ENCODE measurements around the gene NME4. TPM values are rescaled to one million over a fixed set of nuclear protein-coding genes. Genes with fewer than 3 reads are reported as not detected.
"Not testable (repeated sequence)": the region's sequence is repeated elsewhere in the genome, so short reads cannot be mapped to it uniquely, and the experiment has no call there.

The NME4 gene
- polyA plus RNA-seq (ENCODE audit: insufficient read depth in 1 of 5, insufficient read length in 5 of 5, low replicate concordance in 1 of 5) = 100 to 1,000 TPM; 155 to 247 (median 168) TPM
- long read RNA-seq, donor 1, transcript NME4-201 (5 exons, 995 nt) = major isoform, 107 of 259 reads
- long read RNA-seq, donor 1, transcript NME4-211 (6 exons, 1,193 nt) = minor isoform, 6 of 259 reads
- long read RNA-seq, donor 1, transcript NME4-210 (2 exons, 1,861 nt) = minor isoform, 16 of 259 reads
- long read RNA-seq, donor 1, partial matches to known transcripts = 110 of 259 reads
- long read RNA-seq, donor 1, other reads (novel, unspliced or antisense) = 17 of 259 reads
- long read RNA-seq, donor 2, transcript NME4-201 (5 exons, 995 nt) = major isoform, 48 of 95 reads
- long read RNA-seq, donor 2, transcript NME4-210 (2 exons, 1,861 nt) = minor isoform, 5 of 95 reads
- long read RNA-seq, donor 2, partial matches to known transcripts = 38 of 95 reads
- long read RNA-seq, donor 2, other reads (novel, unspliced or antisense) = 0 of 95 reads
- long read RNA-seq, donor 3, transcript NME4-201 (5 exons, 995 nt) = major isoform, 55 of 84 reads
- long read RNA-seq, donor 3, transcript NME4-210 (2 exons, 1,861 nt) = minor isoform, 9 of 84 reads
- long read RNA-seq, donor 3, partial matches to known transcripts = 18 of 84 reads
- long read RNA-seq, donor 3, other reads (novel, unspliced or antisense) = 0 of 84 reads
- long read RNA-seq, donor 4, transcript NME4-201 (5 exons, 995 nt) = major isoform, 60 of 126 reads
- long read RNA-seq, donor 4, transcript NME4-210 (2 exons, 1,861 nt) = minor isoform, 16 of 126 reads
- long read RNA-seq, donor 4, partial matches to known transcripts = 41 of 126 reads
- long read RNA-seq, donor 4, other reads (novel, unspliced or antisense) = 6 of 126 reads
- long read RNA-seq, donor 5, transcript NME4-210 (2 exons, 1,861 nt) = minor isoform, 17 of 186 reads
- long read RNA-seq, donor 5, transcript NME4-201 (5 exons, 995 nt) = major isoform, 96 of 186 reads
- long read RNA-seq, donor 5, transcript NME4-211 (6 exons, 1,193 nt) = minor isoform, 5 of 186 reads
- long read RNA-seq, donor 5, partial matches to known transcripts = 55 of 186 reads
- long read RNA-seq, donor 5, other reads (novel, unspliced or antisense) = 11 of 186 reads
- long read RNA-seq, donor 6, transcript NME4-201 (5 exons, 995 nt) = major isoform, 68 of 136 reads
- long read RNA-seq, donor 6, transcript NME4-211 (6 exons, 1,193 nt) = minor isoform, 5 of 136 reads
- long read RNA-seq, donor 6, transcript NME4-210 (2 exons, 1,861 nt) = minor isoform, 5 of 136 reads
- long read RNA-seq, donor 6, partial matches to known transcripts = 44 of 136 reads
- long read RNA-seq, donor 6, other reads (novel, unspliced or antisense) = 8 of 136 reads
- long read RNA-seq, donor 7, transcript NME4-201 (5 exons, 995 nt) = major isoform, 51 of 79 reads
- long read RNA-seq, donor 7, partial matches to known transcripts = 19 of 79 reads
- long read RNA-seq, donor 7, other reads (novel, unspliced or antisense) = 0 of 79 reads
- long read RNA-seq, donor 8, transcript NME4-210 (2 exons, 1,861 nt) = minor isoform, 5 of 66 reads
- long read RNA-seq, donor 8, transcript NME4-201 (5 exons, 995 nt) = major isoform, 29 of 66 reads
- long read RNA-seq, donor 8, partial matches to known transcripts = 20 of 66 reads
- long read RNA-seq, donor 8, other reads (novel, unspliced or antisense) = 11 of 66 reads

GRCh38 chr16:397135-397661, at the start of gene NME4:
Gene NME4 (plus strand): TSS chr16:397199. CDS start chr16:397223, 24 bp downstream.
- no peak for DNase-seq

- DNase-seq = no peak
Observed at GRCh38 chr16:347203-347602, 49.8 kb upstream of the NME4 start.

DNA sequence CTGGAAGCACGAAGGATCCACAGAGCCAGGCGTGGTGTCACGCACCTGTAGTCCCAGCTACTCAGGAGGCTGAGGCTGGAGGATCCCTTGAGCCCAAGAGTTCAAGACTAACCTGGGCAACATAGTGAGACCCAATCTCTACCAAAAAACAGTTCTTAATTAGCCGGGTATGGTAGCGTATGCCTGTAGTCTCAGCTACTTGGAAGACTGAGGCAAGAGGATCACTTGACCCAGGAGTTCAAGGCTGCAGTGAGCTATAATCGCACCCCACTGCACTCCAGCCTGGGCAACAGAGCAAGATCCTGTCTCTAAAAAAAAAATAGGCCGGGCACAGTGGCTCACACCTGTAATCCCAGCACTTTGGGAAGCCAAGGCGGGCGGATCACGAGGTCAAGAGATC, 48.5 kb upstream of the NME4 start:
- not testable (repeated sequence) for DNase-seq

DNA sequence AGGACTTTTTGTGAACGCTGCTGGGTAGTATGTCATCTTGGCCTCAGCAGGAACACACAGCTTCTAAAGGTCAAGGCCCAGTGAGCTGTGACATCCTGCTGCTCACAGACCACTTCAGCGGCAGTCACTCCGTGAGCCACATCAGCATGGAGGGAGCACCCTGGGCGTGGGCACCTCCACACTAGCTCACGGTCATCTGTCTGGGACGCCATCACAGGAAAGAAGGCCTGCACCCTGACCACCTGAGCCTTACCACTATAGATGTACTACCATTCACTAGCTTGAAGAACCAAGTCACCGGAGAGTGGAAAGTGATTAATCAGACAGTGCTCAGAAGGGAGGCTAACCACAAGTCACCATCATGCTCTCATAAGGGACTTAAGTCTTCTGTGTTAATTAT, 47.8 kb upstream of the NME4 start:
- DNase-seq = no peak

DNA sequence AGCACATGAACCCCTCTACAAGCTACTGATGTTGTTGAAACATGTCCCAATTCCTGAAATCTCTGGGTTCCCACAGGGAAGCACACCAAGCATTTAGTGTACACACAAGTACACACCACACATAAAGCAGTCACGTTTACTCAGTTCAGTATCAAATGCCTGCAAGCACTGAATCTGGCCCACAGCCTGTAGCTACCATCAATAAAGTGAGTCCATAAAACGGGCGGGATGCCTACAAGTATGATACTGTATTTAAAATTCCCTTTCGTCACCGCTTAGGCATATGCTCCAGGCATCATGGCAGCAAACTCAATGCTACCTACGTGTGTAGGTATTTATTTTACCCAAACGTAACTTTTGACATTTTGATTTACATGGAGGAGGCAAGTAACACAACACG, 46.8 kb upstream of the NME4 start:
- DNase-seq = no peak

GRCh38 chr16:351804-352520, 45.0 kb upstream of the NME4 start:
- no peak for DNase-seq

DNA sequence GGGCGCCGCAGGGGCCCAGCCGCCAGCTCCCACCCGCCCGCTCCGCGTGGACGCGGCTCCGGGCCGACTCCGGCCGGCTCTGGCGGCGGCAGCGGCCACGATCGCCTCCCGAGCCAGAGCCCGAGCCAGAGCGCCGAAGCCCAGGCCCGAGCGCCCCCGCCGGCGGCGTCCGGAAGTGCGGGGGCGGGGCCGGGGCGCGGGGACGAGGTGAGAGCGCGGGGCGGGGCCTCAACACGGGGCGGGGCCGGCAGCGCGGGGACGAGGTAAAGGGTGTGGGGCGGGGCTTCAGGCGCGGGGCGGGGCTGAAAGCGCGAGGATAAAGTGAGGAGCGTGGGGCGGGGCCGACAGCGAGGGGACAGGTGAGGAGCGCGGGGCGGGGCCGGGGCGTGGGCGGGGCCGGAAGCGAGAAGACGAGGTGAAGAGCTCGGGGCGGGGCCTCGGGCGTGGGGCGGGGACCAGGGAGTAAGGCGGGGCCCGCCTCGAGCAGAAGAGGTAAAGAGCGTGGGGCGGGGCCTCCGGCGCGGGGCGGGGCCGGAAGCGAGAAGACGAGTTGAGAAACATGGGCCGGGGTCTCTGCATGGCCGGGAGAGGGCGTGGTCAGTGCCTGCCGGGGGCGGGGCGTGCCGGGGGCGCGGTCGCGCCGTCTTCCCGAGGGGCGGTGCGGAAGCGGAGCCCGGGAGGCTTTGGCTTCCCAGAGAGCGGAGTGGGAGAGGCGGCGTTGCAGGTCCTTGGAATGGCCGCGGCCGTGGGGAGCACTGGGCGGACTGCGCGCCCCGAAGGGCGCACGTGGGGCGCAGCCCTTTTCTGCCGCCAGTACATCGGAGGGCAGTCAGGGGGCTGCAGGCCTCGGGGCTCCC, 44.2 kb upstream of the NME4 start, which contains the start of gene AXIN1:
Gene AXIN1 (minus strand): TSS at position 177 of the 857 bp plus-strand sequence. CDS start 5,698 bp downstream, outside the sequence.
- peak; percentile 94 to 95 for DNase-seq

DNA sequence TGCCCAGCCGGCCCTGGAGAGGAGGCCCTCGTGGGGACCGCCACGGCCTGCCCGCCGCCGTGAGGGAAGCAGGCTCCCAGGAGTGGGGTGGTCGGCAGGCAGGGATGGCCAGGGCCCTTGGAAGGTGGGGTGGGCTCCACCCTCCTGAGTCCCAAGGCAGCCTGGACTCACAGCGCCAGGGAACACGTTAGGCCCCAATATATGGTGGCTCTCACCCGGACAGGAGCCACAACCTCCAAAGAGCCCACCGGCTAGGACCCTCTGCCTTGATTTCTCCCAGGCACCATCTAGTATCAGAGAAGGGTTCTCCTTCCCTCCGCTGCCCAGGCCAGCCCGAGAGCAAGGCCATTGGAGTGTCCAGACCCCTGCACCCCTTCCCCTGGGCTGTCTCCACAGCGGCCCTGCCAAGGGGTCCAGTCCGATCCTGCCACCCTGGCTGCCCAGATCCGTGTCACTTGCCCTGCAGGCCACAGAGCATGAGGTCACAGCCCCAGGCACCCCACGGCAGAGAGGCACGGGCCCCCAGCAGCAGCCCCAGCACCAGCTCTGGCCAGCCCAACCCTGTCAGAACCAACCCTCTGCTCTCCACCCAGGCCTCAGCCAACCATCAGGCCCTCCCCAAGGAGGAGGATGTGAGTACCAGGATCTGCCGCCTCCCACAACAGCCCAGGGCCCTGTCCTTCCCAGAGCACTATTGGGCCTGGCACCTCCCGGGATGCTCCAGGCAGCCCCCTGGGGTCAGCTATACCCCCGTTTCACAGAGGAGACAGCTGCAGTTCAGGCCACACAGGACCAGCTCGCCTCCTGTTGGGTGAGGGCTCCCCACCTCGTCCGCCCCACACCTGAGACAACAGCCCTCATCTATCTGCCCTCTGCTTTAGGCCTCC, 43.4 kb upstream of the NME4 start:
- DNase-seq = no peak

DNA sequence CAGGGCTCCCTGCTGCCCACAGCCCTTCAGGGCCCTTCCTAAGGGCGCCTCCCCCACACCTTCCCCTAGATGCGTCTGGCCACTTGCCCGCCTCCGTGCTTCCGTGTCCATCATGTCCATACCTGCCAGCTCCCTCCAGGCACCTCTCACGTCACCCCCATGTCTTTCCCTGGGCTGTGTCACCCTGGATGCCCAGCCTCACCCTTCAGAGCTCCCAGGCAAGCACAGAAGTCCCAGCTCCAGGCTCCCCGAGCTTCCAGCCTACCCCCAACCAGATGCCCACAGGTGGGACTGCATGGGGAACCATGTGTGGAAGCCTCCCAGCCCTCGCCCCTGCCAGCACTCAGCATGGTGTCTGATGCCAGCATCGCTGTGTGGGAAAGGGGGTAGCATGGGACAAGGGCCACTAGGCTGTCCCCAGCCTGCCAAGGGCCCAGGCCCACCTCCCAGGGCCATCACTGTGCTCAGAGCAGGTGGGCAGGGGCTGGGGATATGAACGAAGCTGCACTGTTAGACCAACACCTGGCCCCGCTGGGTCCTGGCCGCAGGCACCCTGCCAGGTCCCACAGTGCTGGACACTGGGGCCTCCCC, 42.6 kb upstream of the NME4 start:
- DNase-seq = no peak

GRCh38 chr16:354971-355461, 42.0 kb upstream of the NME4 start:
- DNase-seq = no peak

GRCh38 chr16:356741-357140, 40.3 kb upstream of the NME4 start:
- DNase-seq = no peak

GRCh38 chr16:359067-359763, 37.8 kb upstream of the NME4 start:
- no peak for DNase-seq

- no peak for DNase-seq
Observed at GRCh38 chr16:359871-360697, 36.9 kb upstream of the NME4 start.

- DNase-seq = no peak
Observed at GRCh38 chr16:360698-361336, 36.2 kb upstream of the NME4 start.

DNA sequence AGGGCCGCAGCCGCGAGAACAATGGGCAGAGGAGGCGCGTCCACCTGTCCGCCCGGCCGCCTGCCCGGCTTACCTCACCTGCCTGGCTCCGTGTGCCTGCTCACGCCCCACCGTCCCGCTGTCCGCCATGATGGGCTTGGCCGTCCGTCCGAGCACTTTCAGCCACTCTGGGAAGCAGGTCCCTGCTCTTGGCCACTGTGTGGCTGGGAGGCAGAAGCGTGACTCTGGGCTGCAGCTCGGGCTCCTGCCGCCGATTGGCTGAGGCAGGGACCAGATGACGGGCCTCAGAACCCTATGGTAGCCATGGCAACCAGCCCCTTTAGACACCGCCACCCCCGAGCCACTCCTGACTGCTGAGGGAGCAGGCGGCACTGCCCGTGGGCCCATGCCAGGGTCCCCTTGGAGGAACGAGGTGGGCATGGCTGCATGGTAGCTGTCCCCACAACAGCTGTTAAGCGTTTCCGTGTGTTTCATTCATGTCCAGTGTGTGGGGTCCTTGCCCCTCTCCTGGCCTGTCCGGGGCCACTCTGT, 35.6 kb upstream of the NME4 start:
- DNase-seq = no peak

Measured in right lung (tissue), 10 donors.